Measurements from ENCODE around the gene KCNK4. TPM values are rescaled to one million over a fixed set of nuclear protein-coding genes. Genes with fewer than 3 reads are reported as not detected.
"Not testable (repeated sequence)": the region's sequence is repeated elsewhere in the genome, so short reads cannot be mapped to it uniquely, and the experiment has no call there.

The KCNK4 gene
- total RNA-seq (2014; rRNA removed; shearing (Covaris generic)) = not detected in 2 replicates

DNA sequence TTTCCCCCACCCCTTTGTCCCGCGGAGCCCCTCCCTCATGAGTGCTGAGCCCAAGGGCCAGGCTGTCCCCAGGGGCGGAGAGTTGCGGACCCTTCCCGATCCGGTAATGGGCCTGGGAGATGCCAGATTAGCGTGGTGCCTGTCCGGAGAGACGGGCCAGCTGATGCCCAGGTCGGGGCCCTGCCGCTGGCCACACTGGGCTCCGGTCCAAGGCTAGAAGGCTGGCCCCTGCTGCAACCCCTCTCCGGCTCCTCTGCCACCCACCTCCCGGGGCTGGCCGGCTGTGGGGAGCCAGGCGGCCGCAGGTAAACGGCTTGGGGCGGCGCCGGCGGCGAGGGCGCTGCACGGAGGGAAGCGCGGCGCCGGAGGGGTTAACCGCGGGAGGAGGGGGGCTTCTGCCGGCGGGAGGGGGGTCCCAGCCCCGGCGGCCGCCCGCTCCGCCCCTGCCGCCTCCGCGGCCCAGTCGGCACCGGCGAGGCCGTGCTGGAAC lies at the start of gene KCNK4:
KCNK4 (plus strand) TSS at position 41 of the 490 bp plus-strand sequence. CDS start 1,717 bp downstream, outside the sequence.
- Histone ChIP-seq H3K36me3 (no peaks in the 10 kb centered on the region), H3K4me1 (no peaks in the 10 kb centered on the region), H3K27me3 (peaks cover 4% of the 10 kb centered on the region; the same call in 1 of the 2 replicates), H3K27ac (no peak within 1 kb of the TSS), H3K4me3 (no peak within 1 kb of the TSS), H3K9me3 (replicated peaks) (no peaks in the 10 kb centered on the region)
- no peak for DNase-seq

DNA sequence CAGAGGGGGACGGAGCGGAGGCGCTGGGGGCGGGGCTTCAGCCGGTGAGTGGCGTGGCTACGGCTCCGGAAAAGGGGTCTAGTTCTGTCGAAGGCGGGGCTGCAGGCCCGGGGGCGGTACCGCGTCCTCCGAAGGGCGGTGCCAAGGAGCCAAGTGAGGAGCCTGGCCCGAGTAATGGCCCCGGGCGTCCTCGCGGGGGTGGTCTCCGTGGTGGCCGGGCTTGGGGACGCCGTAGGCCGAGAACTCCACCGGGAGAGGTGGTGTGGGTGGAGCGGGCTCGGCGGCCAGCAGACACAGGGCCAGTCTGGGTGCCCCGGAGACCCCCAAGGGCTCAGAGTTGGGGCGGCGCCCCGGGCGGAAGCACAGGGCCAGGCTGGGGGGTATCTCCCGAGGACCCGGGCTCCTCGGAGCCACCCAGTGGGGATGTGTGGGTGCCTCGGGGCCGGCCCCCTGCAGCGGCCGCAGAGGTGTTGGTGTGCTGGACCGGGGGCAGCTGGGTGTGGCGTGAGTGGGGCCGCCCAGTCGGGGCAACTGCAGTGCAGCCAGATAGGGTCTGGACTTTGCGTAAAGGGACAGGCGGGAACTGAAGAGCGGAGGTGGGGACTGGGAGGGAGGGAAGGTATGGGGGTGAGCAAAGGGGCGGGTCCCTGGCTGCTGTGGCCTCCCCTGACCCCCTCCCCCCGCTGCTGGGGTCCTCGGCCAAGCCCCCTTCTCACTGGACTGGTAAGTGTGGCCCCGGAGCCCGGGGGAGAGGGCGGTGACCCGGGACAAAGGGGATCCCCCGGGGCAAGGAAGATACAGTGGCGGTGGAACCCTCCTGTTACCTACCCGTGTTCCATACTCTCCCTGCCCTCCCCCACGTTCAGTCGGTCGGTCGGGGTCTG lies 49.4 kb upstream of the KCNK4 start:
- H3K4me3 ChIP-seq = peak overlapping the region; percentile 86
- no peaks in the 10 kb centered on the region for H3K27me3 ChIP-seq
- H3K36me3 ChIP-seq = peaks cover 32% of the 10 kb centered on the region
- H3K4me1 ChIP-seq = peaks cover 21% of the 10 kb centered on the region
- peak; percentile 77 to 99 for DNase-seq
- H3K9me3 ChIP-seq (replicated peaks) = no peaks in the 10 kb centered on the region
- H3K27ac ChIP-seq = peak overlapping the region; percentile 79

DNA sequence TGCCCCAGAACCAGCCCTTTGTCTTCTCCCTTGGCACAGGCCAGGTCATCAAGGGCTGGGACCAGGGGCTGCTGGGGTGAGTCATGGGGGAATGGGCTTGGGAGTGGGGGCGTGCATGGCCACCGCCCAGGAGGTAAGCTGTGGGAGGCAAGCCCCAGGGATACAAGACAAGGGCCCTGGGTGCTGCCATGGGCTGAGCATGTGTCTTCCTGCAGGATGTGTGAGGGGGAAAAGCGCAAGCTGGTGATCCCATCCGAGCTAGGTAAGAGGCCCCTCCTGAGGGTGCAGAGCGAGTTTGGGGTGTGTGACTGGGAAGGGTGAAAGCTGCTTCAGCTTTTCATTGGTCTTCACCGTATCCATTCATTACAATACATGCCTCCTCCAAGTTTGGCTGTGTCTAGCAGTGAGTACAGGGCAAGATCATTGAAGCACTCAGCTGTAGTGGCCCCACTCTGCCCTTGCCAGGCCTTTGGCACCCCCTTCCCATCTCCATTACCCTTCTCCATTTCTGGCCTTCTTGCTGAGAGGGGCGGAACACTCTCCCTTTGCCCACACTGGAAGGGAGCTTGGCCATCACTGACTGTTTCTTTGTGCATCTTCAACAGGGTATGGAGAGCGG lies 47.8 kb upstream of the KCNK4 start:
- Histone ChIP-seq H3K4me1 (peaks cover 23% of the 10 kb centered on the region), H3K27ac (no peak overlapping the region), H3K9me3 (replicated peaks) (no peaks in the 10 kb centered on the region), H3K36me3 (peaks cover 32% of the 10 kb centered on the region), H3K4me3 (no peak overlapping the region), H3K27me3 (no peaks in the 10 kb centered on the region)
- peak; percentile 24 to 26 for DNase-seq

DNA sequence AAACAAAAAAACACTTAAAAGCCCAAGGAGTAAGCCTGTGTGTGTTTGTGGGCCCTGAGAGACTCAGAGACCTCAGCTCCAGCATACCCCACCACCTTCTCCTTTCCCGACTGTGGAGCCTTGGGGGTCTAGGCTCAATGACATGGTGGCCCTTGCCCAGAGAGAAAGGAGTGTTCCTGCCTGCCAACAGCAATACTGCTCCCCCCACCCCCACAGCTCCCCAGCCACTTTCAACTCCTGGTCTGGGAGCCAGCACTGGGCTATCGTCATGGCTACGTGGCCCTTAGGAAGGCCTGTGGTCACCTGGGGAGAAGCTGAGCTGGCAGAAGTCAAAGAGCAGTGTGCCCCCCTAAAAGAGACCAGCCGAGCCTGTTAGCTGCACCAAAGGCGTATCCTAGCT lies 47.0 kb upstream of the KCNK4 start:
- no peak overlapping the region for H3K27ac ChIP-seq
- DNase-seq = no peak
- no peaks in the 10 kb centered on the region for H3K9me3 ChIP-seq (replicated peaks)
- H3K27me3 ChIP-seq = no peaks in the 10 kb centered on the region
- peaks cover 32% of the 10 kb centered on the region for H3K36me3 ChIP-seq
- peaks cover 28% of the 10 kb centered on the region for H3K4me1 ChIP-seq
- no peak overlapping the region for H3K4me3 ChIP-seq

DNA sequence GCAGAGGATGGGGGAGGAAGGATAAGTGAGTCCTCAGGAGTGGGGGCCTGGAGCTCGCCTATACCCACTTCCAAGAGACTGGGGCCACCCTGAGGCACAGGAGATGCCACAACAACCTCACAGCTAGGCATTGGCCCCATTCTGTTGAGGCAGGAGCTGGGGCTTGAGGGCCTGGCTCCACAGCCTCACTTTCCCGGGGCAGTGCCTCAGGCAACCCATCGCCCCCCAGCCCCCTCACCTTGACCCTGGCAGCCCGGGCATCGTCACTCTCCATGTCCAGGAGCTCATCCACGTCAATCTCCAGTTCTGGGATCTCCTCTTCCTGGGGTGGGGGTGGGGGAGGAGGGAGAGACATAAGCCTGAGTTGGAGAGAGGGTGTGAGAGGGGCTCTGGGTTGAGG lies 46.1 kb upstream of the KCNK4 start:
- peak overlapping the region; percentile 97 for H3K27ac ChIP-seq
- H3K9me3 ChIP-seq (replicated peaks) = no peaks in the 10 kb centered on the region
- peak overlapping the region; percentile 97 for H3K4me3 ChIP-seq
- no peak for DNase-seq
- peaks cover 33% of the 10 kb centered on the region for H3K4me1 ChIP-seq
- no peaks in the 10 kb centered on the region for H3K27me3 ChIP-seq
- H3K36me3 ChIP-seq = peaks cover 32% of the 10 kb centered on the region

DNA sequence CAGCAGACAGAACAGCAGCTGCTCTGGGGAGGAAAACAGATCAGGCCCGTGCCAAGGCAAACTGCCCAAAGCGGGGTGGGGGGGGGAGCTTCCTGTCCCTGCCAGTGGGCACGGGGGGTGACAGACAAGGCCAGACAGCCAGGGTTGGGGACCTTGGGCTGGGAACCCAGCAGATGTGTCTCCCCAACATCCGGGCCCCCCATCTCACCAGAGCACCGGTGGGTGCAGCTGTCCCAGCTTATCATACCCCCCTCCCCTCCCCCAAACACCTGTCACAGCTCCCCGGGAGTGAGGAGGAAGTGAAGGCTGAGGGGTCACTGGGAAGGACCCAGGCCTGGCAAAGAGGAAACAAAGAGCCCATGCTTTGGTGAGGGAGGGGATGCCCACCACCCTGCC lies 45.7 kb upstream of the KCNK4 start:
- Histone ChIP-seq H3K36me3 (peaks cover 32% of the 10 kb centered on the region), H3K9me3 (replicated peaks) (no peaks in the 10 kb centered on the region), H3K4me3 (peak overlapping the region; percentile 97), H3K4me1 (peaks cover 34% of the 10 kb centered on the region), H3K27me3 (no peaks in the 10 kb centered on the region), H3K27ac (peak overlapping the region; percentile 97)
- DNase-seq = peak; percentile 94 to 95

DNA sequence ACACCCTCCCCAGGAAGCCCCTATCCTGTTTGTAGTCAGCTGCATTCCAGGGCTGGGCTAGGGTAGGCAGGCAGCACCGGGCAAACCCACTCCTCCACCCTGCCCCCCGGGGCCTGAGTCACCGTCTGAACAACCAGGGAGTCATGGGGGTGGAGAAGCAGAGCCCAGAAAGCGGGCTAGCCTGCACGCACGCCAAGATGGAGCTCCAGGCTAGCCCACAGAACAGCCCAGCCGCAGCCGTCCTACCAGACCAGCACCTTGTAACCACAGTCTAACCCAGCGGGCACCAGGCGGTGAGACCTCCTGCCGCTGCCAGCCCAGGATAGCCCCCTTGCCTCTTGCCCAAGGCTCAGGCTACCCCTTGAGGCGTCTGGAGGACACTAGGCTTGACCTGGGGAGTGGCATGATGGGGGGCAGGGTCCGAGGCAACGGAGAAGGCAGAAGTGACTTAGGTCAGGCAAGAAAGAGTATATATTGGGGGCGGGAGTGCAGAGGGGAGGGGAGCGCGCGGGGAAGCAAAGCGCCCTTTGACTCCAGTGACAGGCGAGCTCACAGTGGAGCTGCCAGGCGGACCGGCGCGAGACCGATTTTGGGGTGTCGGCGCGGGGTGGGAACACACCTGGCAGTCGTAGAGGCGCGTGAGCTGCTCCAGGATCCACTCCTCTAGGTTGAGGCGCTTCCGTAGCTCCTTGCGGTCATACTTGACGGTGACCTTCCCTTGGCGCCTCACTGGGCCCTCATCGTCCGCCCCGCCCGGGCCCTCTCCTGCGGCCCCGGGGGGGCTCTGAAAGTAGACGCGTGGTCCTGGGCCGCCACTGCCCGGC lies 45.1 kb upstream of the KCNK4 start:
- H3K36me3 ChIP-seq = peaks cover 32% of the 10 kb centered on the region
- H3K27ac ChIP-seq = peak overlapping the region; percentile 97
- no peaks in the 10 kb centered on the region for H3K9me3 ChIP-seq (replicated peaks)
- no peaks in the 10 kb centered on the region for H3K27me3 ChIP-seq
- DNase-seq = no peak
- H3K4me3 ChIP-seq = peak overlapping the region; percentile 97
- peaks cover 37% of the 10 kb centered on the region for H3K4me1 ChIP-seq

DNA sequence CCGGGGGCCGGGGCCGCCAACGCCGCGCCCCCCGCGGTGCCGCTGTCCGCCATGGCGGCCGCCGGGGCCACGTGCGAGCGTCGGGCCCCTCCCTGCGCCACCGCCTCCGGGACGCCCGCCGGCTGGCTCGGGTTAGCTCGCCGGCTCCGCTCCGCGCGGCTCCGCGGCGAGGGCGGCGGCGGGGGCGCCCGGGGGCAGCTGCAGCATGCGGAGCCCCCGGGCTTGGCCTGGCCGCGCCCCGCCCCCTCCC lies 44.6 kb upstream of the KCNK4 start:
- H3K4me1 ChIP-seq = peaks cover 37% of the 10 kb centered on the region
- not testable (repeated sequence) for H3K9me3 ChIP-seq (replicated peaks); H3K27me3 ChIP-seq; DNase-seq
- H3K36me3 ChIP-seq = peaks cover 32% of the 10 kb centered on the region
- H3K27ac ChIP-seq = peak overlapping the region; percentile 97
- peak overlapping the region; percentile 97 for H3K4me3 ChIP-seq

DNA sequence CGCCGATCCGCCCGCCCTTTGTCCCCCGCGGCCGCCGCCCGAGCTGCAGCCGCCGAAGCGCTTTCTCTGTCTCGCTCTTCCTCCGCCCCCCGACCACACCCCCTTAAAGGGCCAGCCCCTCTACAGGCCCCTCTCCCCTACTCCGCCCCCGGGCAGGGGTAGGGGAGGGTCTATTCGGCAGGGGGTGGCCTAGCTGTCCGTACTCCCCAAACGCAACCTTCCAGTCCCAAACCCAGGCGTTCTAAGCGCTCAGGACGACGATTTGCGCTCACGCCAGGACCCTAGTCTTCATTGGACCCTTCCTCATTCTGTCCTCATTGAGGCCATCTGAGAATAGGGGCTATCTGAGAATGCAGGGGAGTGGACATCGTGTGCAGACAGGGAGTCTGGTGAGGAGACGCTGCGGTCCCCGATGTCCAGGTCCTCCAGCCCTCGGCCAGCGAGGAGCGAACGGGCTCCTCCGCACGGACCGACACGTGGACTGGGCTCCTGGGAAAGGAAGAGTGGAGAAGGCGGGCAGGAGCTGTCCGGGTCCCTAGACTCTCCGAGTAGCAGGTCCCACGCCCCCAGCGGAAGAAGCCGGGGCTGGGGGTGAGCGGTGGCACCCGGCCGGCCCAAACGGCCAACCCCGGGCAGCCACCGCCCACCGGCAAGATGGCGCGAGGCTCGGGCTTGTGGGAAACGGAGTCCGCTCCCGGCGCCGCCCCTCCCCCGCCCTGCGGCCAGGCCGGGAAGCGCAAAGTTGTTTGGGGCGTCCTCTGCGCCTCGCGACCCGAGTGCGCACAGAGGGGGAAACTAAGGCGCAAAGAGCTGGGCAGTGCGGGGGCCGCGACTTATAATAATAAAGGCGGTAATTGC lies 44.0 kb upstream of the KCNK4 start, which contains the start of gene PPP1R14B:
PPP1R14B (minus strand) TSS at position 73 of the 858 bp plus-strand sequence. CDS start 270 bp downstream, outside the sequence.
- Histone ChIP-seq H3K27ac (peak within 1 kb of the TSS; percentile 97), H3K4me3 (peak within 1 kb of the TSS; percentile 97), H3K36me3 (peaks cover 32% of the 10 kb centered on the region), H3K9me3 (replicated peaks) (no peaks in the 10 kb centered on the region), H3K27me3 (no peaks in the 10 kb centered on the region), H3K4me1 (peaks cover 37% of the 10 kb centered on the region)
- peak; percentile 92 for DNase-seq

DNA sequence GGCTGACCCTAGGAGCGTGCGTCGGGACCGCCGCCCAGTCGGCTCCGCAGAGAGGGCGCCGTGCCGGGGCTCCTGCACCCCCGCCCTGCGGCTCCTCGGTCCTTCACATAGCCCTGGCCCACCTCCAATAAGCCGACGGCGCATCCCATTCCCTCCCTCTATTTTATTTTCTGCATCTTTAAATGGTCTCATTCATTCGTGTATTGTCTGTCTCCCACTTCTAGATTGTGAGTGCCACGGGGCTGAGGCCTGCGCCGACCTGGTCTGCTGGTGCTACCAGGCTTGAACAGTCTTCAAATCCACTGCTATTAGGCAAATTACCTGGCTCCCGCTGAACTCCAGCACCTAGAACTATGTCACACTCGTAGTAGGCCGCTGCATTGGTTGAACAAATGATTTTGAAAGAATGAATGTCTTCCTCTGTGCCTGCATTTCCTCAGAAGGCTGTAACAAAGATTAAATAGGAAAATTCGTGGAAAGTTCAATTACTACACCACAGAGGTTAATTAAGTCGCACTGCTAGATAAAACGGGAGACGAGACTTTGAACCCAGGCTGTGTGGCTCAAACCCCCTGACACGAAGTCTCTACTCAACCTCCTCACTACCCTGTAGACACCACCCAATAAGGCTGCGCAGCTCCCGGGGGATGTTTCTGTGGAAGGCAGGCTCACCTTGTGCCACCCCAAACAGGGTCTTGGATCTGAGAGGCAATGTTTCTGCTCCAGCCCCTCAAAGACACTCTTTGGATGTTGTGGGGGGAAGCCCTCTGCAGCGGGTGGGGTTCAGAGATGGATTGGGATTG lies 43.2 kb upstream of the KCNK4 start:
- peaks cover 33% of the 10 kb centered on the region for H3K4me1 ChIP-seq
- no peaks in the 10 kb centered on the region for H3K9me3 ChIP-seq (replicated peaks)
- H3K27ac ChIP-seq = peak overlapping the region; percentile 72
- H3K27me3 ChIP-seq = no peaks in the 10 kb centered on the region
- DNase-seq = no peak
- peak overlapping the region; percentile 69 for H3K4me3 ChIP-seq
- H3K36me3 ChIP-seq = peaks cover 27% of the 10 kb centered on the region

DNA sequence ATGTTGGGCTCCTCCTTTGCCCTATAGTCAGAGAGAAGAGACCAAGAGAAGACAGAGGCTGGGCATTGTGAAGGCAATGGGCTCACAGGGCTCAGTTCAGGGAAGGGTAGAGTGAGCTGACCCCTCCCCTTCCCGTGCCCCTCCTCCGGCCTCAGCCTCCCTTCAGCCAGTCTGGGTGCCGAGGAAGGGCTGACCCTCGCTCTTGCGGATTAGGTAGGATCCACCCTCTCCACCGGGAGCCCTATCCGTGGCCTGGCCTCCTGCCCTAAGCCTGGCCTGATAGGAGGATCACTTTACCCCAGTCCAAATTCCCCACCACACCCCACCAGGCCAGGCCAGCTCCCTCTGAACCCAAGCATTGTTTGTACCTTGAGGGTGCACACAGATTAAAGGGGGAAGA lies 42.5 kb upstream of the KCNK4 start:
- Histone ChIP-seq H3K4me3 (no peak overlapping the region), H3K9me3 (replicated peaks) (no peaks in the 10 kb centered on the region), H3K27me3 (no peaks in the 10 kb centered on the region), H3K36me3 (peaks cover 20% of the 10 kb centered on the region), H3K4me1 (peaks cover 28% of the 10 kb centered on the region), H3K27ac (no peak overlapping the region)
- no peak for DNase-seq

DNA sequence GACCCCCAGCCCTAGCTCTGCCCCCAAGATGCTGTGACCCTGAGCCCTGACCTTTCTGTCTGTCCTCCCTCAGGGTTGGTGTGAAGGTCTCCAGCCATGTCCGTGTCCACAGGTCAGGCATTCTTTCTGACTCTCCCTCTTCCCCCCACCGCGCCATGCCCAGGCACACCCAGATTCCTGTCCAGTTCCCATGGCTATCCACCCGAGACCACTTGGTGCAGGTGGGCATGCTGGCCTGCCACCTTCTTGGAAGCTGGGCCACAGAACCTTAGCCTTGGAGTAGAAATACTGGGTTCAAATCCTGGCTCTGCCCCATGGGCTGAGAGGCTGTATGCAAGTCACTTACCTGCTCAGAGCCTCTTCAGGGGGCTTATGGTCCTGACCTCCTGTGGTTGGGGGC lies 42.1 kb upstream of the KCNK4 start:
- H3K4me1 ChIP-seq = peaks cover 27% of the 10 kb centered on the region

More for the DNA sequence above, 42.1 kb upstream of the KCNK4 start:
- DNase-seq = no peak
- Histone ChIP-seq H3K36me3 (peaks cover 17% of the 10 kb centered on the region), H3K27ac (no peak overlapping the region), H3K4me3 (no peak overlapping the region), H3K27me3 (no peaks in the 10 kb centered on the region), H3K9me3 (replicated peaks) (no peaks in the 10 kb centered on the region)
